Stimulated activated CD4-positive, alpha-beta T cell treated with anti-CD3 and anti-CD28 coated beads, TNF-alpha, amount 100 ng/mL, for 4 hours (primary cell): ENCODE measurements around the gene DIPK1B.
"Not testable (repeated sequence)": the region's sequence is repeated elsewhere in the genome, so short reads cannot be mapped to it uniquely, and the experiment has no call there.

ENCODE experiments used
- DNase-seq, 3 experiments: peaks; one replicate each; pipeline ENCODE4 v3.0.0-alpha.2; 2020; ENCODE audit warnings: low read depth in 3 of 3

The DIPK1B gene

DNA sequence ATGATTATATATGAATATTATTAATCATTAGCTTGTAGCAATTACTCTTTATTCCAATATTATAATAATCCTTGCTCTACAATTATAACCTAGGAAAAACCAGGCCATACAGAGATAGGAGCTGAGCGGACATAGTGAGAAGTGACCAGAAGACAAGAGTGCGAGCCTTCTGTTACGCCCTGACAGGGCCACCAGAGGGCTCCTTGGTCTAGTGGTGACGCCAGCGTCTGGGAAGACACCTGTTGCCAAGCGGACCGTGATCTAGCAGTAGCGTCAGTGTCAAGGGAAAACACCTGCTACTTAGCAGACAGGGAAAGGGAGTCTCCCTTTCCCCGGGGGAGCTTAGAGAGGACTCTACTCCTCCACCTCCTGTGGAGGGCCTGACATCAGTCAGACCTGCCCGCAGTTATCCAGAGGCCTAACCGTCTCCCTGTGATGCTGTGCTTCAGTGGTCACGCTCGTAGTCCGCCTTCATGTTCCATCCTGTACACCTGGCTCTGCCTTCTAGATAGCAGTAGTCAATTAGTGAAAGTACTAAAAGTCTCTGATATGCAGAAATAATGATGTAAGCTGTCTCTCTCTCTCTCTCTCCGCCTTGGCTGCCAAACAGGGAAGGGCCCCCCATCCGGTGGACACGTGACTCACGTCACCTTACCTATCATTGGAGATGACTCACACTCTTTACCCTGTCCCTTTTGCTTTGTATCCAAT is 54.2 kb downstream of the DIPK1B start:
- DNase-seq, result not testable (repeated sequence)

DNA sequence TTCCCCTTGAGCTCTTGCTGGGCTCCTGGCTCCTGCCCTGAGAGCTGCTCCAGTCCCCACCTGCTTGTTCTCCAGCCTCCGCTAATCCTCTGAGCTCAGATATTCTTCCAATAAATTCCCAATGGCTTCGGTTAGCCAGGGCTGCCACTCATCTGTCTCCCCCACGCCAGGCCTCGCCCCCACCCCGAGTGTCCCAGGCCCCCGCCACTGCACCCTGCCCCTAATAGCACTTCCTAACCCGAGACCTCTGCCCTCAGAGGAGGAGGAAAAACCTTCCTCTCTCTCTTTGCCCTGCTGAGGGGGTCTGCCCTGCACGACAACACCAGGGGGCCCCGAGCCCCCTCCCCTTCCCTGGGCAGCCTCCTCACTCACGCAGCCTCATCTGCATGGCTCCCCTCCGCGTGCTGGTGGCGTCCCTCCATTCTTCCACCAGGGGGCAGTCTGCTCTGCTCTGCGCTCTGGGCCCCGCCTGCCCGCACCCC is 57.4 kb downstream of the DIPK1B start:
- no peak for DNase-seq

DNA sequence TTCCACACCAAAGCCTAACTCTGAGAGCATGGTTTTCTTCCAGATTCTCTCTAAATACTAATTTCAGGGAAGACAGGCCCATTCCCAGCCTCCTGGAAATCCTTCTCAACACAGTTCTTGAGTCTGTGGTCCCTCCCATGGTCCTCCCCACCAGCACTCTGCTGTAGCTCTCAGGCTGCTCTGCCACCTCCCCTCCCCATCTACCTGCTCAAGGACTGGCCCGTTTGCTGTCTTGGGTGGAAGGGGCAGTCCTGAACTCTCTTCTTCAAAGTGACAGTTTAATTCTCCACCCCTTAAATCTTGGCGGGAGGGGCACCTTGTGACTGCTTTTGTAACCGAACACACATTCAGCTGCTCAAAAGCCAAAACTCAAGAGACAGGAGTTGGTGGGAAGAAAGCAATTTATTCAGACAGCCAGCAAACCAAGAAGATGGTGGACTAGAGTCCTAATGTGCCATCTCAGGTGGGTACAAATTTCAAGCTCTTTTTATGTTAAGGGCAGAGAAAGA is 59.6 kb downstream of the DIPK1B start:
- no peak for DNase-seq

DNA sequence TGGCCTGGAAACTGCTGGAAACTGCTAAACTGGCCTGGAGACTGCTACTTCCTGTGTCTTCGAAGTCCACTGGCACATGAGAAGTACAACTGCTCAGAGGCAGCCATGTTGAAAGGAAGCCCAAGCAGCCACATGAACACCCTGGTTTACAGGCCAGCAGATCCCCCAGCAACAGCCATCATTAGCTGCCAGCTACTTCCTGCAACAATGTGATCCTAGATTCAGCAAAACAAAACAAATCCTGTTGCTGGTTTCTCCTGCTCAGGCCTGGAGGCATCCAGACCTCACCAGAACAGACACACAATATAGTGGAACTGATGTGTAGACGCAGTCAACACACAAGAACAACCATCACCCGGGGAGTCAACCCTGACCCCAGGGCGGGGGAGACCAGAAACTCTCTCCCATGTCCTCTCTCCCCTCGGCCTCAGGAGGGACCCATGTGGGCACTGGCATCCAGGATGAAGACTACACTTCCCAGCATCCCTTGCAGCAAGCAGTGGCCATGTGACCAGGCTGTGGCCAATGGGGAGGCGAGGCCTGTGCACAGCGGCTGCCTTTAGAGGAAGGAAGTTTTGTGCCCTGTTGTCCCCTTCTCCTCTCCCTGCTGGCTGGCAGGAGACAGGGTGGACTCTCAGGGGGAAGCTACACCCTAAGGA is 61.1 kb downstream of the DIPK1B start:
- DNase-seq, result no peak
